IPS-NIHi11 (cell line): ENCODE results near the gene SH3PXD2A.
"Not testable (repeated sequence)": the region's sequence is repeated elsewhere in the genome, so short reads cannot be mapped to it uniquely, and the experiment has no call there.

Source experiments
- DNase-seq: peaks from one replicate; pipeline ENCODE4 v3.0.0; 2012; ENCODE audit warnings: mixed read lengths, low spot score

Gene SH3PXD2A

DNA sequence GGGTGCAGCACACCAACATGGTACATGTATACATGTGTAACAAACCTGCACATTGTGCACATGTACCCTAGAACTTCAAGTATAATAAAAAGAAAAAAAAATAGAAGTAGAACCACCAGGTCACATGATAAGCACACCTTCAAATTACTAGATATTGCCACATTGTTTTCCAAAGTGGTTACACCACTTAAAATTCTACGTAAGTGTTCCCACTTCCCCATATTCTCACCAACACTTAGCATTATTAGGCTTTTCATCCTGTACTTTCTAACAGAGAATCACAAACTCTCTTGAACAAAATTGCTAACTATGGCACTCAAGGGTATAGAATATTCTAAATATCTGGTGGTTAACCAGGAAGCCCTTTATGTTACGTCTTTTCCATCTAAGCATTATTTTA is 22.6 kb downstream of the SH3PXD2A start:
- no peak for DNase-seq

- DNase-seq, result no peak
Observed at GRCh38 chr10:103829838-103830465, 25.4 kb downstream of the SH3PXD2A start.

- DNase-seq, result no peak
Observed at GRCh38 chr10:103829278-103829677, 26.1 kb downstream of the SH3PXD2A start.

- no peak for DNase-seq
Observed at GRCh38 chr10:103828587-103829197, 26.7 kb downstream of the SH3PXD2A start.

GRCh38 chr10:103828107-103828506 is 27.3 kb downstream of the SH3PXD2A start:
- no peak for DNase-seq

DNA sequence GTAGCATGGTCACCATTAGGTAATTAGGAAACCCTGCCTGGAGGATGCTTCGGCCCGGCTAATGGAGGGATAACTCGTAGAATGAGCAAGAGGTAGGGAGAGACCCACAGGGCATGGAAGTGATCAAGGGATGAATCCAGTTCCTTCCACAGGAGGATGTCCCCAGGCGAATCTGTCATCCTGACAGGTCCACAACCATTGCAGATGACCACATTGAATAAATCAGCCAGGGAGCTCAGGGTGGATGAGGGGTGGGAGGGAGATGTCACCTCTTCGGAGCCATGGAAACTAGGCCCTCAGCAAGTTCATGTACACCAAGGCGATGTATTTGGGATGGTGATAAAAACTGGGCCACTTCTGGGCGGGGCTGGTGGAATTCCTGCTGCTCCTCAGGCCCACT is 28.5 kb downstream of the SH3PXD2A start:
- no peak for DNase-seq

DNA sequence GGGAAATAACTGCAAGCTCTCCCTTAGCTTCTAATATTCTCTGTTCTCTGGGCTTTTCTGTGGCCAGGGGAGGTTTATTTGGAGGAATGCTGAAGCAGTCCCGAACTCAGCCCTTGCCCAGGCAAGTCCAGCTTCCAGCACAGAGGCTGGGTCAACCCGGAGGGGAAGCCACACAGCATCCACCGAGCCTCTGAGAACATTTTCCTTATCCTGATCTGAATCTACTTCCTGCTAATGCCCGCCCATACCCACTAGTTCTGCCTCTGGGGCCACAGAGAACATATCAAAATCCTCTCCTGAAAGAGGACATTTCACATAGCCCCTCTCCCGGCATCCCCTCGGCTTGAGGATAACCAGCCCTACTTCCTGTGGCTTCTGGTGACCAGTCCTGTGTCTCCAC is 31.1 kb downstream of the SH3PXD2A start:
- no peak for DNase-seq

DNA sequence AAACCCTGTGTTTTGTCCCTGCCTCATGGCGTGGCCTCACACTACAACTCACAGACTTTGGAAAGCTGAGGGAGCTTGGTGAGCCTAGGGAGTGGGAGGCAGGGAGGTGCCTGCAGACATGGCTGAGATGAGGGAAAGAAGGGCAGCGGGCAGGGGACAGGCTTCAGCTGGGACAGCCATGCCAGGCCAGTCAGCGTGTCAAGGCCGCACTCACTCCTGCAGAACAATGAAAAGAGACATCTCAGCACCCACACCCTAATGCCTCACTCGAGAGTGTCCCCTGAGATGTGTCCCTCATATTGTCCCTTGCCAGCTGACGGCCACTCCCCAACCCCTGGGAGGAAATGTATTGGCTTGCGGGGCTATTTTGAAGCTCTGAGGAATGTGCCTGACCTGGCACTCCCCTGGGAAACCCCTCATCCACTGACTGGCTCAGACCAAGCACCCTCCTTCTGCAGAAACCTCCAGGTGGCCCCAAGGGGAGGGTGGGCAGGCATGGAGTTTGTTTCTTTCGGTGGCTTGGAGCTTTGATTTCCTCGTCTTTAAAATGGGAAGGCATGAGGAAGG is 31.6 kb downstream of the SH3PXD2A start:
- no peak for DNase-seq

DNA sequence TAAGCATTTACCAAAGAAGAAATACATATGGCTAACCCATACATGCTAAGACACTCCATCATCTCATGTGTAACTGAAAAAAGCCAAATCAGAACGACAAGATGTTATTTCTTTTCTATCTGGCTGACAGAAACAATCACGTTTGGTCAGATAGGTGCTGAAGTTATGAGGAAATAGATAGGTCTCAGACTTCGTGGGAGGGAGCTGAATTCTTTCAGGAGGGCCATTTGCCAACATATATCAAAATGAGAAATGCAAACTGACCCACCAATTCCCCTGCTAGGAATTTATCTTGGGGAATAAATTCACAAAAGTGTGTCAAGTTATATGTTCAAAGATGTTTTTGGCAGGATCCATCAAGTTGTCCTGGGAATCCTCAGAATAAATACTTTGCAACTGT is 32.6 kb downstream of the SH3PXD2A start:
- no peak for DNase-seq

DNA sequence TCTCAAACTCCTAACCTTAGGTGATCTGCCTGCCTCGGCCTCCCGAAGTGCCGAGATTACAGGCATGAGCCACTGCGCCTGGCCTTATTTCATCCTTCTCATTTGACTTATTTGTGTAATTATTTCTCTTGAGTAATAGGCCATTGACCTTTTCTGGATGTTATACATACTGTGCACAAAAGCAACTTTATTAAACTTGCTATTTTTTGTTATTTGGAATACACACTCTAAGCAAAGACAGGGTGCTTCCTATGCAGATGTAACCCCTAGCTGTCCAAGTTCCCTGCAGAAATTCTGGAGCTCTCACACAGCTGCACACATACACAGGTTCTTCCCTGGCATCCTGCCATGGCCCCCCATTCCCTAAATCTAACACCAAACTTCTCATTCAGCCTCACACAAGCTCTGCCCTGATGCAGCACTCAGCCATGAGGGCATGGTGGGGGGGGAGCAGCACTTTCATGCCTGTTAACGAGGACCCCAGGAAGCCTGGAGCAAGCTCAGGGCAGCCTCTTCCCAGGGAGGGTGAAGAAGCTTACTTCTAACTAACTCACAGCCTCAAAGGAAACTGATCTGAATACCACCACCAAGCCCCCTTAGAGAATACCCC is 33.2 kb downstream of the SH3PXD2A start:
- DNase-seq, result no peak

DNA sequence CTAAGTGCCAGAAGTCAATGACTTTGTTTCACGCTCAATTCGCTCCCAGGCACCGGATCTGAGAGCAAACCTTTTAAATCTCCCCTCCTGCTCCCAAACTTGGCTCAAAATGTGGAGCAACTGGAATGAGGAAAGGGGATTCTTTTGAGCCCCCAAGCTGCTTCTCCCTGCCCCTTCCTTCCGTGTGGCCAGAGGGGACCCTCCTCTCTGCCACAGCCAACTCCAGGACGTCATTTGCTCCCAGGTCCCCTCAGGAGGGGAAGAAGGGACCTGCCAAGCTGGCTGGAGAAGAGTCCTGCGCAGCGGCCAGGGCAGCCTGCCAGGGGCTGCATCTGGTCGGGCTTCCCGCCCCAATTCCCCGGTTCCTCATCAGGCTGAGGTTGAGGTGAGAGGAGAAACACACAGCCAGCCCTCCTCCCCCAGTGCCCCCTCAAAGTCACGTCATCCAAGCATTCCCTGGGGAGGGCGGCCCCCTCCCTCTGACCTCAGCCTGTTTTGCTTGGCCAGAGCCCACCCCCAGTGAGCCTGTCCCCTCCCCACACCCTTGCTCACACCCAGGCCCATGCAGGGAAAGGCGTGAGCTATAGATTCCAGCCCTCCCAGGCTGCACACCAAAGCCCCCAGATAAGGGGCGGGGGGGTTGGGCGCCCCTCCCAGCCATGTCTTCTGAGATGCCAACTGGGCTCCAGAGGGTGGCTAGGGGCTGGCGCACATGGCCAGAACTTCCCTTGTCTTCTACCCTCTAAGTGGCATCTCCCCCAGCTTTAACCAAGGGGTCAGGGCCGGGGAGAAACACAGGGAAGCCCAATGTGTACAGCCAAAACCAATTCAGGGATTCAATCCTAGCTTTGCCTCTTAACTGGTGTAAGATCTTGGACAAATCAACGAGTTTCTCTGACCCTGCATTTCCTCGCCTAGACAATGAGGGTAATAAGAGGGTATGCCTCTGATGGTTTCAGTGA is 35.0 kb downstream of the SH3PXD2A start:
- DNase-seq, result peak; percentile 51

- no peak for DNase-seq
Observed at GRCh38 chr10:103819493-103819892, 35.9 kb downstream of the SH3PXD2A start.

DNA sequence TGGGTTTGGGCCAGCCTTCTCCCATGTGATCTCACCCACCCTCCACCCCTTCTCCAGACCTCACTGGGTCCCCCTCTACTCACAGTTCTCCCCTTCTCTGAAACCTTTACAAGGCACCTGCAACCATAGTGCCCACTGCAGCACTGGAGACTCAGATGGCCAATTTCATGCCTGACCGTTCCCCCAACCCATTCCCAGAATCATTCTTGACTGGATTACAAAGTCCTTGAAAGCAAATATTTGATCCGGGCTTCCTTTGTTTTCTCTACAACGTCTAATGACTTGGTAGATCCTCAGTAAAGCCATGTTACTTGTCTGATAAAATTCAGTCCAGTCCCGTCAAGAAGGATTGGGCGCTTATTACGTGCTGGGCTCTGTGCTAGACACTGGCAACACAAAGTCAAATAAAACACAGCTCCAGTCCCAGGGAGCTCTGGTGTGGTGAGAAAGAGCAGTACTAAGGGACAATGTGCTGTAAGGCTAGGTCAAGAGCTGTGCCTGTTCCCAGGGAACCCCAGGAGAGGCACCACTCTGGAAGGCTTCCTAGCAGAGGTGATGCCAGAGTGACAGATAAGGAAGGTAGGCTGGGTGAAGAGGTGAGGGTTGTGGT is 36.5 kb downstream of the SH3PXD2A start:
- DNase-seq, result no peak

DNA sequence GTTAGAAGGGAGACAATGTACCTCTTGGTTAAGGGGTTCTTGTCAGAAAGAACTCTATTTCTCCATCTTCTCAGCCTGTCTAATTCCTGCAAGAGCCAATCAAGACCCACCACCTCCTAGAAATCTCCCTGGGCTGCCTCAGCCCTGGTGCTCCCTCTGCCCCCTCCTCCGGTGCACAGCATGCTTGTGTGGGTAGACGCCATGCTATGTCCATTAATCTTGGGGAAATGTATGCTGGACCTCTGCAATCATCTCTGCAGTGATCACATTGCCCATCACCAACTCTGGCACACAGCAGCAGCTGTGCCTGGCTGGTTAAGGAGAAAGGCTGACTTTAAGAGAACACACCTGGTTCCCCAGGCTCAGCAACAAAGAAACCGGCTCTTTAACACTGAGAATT is 37.3 kb downstream of the SH3PXD2A start:
- no peak for DNase-seq

DNA sequence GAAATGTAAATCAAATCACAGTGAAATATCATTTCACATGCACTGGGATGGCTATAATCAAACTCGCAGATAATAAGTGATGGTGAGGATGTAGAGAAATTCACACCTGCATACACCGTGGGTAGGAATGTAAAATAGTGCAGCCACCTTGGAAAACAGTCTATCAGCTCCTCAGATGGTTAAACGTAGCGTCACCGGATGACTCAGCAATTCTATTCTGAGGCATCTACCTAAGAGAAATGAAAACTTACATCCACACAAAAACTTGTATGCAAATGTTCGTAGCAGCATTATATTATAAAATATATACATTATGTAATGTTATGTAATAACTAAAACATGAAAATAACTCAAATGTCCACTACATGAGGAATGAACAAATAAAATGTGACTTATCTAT is 38.9 kb downstream of the SH3PXD2A start:
- DNase-seq, result no peak

DNA sequence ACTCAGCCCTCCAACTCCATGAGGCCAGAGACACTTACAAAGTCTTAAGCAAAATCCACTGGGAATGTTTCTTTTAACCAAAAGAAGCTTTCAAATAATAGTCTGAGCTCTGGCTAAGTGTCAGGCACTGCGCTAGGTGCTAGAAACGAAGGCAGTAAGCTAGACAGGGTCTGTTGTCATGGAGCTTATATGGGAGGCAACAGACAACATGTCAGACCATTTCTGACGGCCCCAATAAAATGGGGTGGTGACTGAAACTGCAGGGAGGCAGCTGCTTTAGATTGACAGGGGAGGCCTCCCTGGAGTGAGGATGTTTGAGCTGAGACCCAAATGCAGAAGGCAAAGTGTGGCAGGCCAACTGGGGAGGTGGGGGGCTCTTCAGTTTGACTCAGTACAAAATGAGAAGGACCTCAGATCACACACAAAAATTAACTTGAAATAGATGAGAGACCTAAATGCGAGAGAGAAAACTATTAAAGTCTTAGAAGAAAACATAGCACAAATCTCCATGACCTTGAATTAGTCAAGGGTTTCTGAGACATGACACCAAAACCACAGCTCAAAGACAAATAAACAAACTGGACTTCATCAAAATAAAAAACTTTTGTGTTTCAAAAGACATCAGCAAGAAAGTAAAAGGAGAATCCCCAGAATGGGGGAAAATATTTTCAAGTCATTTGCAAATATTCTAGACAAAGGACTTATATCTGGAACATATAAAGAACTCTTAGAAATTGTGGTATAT is 40.6 kb downstream of the SH3PXD2A start:
- DNase-seq, result no peak

DNA sequence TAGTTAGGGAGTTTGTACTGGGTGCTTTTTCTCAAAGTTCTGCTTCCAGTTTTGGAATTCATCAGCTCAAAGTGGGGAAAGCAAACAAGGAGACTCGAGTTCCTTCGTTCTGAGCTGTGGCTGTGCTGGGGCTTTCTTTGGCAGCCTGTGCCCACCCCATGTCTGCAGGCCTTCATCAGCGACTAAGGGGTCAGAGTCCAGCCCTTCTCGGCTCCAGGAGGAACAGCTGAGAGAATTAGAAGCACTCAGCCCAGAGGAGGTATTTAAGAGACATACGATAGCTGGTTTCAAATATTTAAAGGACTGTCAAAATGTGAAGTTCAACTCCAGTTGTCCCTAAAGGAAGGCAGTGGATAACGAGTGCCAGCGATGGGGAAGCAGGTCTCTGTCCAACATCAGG is 41.3 kb downstream of the SH3PXD2A start:
- no peak for DNase-seq

DNA sequence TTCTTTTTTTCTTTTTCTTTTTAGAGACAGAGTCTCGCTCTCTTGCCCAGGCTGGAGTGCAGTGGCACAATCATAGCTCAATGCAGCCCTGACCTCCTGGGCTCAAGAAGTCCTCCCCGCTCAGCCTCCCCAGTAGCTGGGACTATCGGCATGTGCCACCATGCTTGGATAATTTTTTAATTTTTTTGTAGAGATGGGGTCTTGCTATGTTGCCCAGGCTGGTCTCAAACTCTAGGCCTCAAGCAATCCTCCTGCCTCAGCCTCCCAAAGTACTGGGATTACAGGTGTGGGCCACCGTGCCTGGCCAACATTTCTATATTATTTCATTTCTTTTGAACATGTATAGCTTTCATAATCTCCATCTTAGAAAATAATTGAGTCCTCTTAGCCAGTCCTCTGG is 42.1 kb downstream of the SH3PXD2A start:
- not testable (repeated sequence) for DNase-seq

DNA sequence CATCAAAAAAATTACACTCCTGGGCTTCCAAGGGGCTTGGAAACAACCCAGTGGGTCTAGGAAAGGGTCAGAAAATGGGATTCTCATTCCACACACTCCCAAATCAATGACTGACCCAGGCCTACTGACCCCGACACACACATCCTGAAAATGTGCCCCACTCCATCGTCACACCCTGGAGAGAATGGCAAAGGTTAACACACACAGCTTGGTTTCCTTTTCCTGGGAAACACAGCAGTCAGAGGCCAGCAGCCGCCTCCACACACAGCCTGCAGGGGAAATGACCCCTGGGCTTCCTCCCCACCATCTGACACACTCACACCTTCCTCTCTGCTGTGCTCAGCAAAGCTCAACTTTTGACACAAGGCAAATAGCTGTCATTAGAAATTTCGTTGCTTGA is 42.9 kb downstream of the SH3PXD2A start:
- DNase-seq, result no peak

GRCh38 chr10:103812004-103812403 is 43.4 kb downstream of the SH3PXD2A start:
- DNase-seq, result no peak

DNA sequence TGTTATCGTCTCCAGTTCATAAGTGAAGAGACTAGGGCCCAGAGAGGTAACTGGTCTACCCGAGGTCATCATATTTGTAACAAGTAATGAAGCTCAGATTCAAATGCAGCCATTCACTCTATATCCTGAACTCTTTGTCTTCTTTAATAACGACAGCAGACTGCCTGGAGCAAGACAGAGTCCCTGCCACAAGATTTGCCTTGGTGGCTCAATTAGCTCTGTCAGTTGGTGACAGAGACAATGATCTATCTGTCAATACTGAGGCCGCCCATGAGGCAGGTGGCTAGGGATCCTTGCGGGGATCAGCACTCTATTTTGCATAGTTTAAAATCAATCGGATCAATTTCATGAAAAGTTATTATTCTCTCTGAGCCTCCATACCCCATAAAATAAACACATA is 43.9 kb downstream of the SH3PXD2A start:
- DNase-seq, result no peak
